Measurements from ENCODE around the gene OR1F1. TPM values are rescaled to one million over a fixed set of nuclear protein-coding genes. Genes with fewer than 3 reads are reported as not detected.
A peak's percentile ranks its signal among the peaks of the same experiment; 100 is the strongest.

OR1F1 gene
- total RNA-seq, 1 experiment from 2014 or later: 0.26 TPM

DNA sequence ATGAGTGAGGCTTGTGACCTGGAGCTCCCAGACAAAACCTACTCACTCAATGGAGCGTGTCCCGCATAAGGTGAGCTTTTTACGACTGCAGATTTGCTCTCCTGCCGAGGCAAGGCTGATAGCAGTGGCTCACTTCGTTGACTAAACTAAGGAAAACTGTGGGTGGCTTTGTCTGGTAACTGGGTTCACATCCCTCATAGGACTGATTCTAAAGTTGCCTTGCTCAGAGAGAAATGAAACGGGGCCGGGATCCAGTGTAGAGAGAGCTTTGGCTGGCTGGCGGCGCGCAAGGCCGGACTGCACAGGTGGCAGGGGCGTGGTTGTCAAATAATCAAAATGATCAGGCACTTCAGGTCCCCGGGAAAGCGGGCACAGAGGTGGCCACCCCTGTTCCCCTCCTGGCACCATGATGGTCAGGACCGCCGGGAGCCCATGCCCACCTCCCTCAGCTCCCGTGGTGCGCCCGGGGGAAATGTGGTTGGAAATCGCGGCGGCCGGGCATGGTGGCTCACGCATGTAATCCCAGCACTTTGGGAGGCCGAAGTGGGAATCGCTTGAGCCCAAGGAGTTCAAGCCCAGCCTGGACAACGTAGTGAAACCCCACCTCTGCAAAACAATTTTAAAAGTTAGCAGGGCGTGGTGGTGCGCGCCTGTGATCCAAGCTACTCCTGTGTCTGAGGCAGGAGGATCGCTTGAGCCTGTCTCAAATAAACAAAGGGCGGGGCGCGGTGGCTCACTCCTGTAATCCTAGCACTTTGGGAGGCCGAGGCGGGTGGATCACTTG, 26.6 kb upstream of the OR1F1 start:
- BruUV-seq (replicated peaks): TSS peak; percentile 72
- Histone ChIP-seq H3K36me3 (ENCODE audit: control insufficient read depth, insufficient read depth, low read length) (no peaks in the 10 kb centered on the region), H3K27ac (ENCODE audit: low read length) (peak overlapping the region; percentile 86), H3K4me3 (ENCODE audit: low read depth in 2 of 2, low read length in 2 of 2) (peak overlapping the region; percentile 76), H3K27me3 (ENCODE audit: control insufficient read depth, insufficient read depth, low read length) (no peaks in the 10 kb centered on the region), H3K4me1 (ENCODE audit: control insufficient read depth, insufficient read depth, low read length) (peaks cover 14% of the 10 kb centered on the region), H3K9me3 (ENCODE audit: control insufficient read depth, insufficient read depth, low read depth, low read length) (no peaks in the 10 kb centered on the region)
- ATAC-seq: 0 out of 2 replicates have a peak, but pooled peaks have one; percentile 2
- TF ChIP-seq, protein P1, sequence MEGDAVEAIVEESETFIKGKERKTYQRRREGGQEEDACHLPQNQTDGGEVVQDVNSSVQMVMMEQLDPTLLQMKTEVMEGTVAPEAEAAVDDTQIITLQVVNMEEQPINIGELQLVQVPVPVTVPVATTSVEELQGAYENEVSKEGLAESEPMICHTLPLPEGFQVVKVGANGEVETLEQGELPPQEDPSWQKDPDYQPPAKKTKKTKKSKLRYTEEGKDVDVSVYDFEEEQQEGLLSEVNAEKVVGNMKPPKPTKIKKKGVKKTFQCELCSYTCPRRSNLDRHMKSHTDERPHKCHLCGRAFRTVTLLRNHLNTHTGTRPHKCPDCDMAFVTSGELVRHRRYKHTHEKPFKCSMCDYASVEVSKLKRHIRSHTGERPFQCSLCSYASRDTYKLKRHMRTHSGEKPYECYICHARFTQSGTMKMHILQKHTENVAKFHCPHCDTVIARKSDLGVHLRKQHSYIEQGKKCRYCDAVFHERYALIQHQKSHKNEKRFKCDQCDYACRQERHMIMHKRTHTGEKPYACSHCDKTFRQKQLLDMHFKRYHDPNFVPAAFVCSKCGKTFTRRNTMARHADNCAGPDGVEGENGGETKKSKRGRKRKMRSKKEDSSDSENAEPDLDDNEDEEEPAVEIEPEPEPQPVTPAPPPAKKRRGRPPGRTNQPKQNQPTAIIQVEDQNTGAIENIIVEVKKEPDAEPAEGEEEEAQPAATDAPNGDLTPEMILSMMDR (IDR thresholded peaks at IDR 0.05): no peak
- no peak for TF ChIP-seq TCF7L2 (IDR thresholded peaks at IDR 0.05; ENCODE audit: low read depth, low read length)
- TF ChIP-seq POLR2AphosphoS5 (IDR thresholded peaks at IDR 0.05; ENCODE audit: low read depth, low read length): no peak
- no peak for TF ChIP-seq REST (IDR thresholded peaks at IDR 0.05; ENCODE audit: insufficient read depth in 1 of 2, low read depth in 2 of 2, low read length in 1 of 2)
- TF ChIP-seq SIN3A (IDR thresholded peaks at IDR 0.05; ENCODE audit: borderline replicate concordance, insufficient read depth, low read depth, low read length): no peak
- in situ Hi-C loops (cut with HindIII; ENCODE audit: low pct_unique_long_range_greater_than_20kb, low sequenced_read_pairs): no loop called here
- intact Hi-C loops (cut with micrococcal nuclease; ENCODE audit: unreplicated experiment): no loop called here
- ChIA-PET POLR2A (interaction anchor here (0.6 to 0.7 kb wide), 2 partner anchors 18 to 26 kb away, joined by 10 to 11 read pairs; no protein-coding TSS in a partner anchor), CTCF (interaction anchor here (0.6 to 0.7 kb wide), 3 partner anchors 9 to 64 kb away, joined by 3 to 6 read pairs (median 3); no protein-coding TSS in a partner anchor)
- no peak for DNase-seq (ENCODE audit: low read depth, low spot score)

GRCh38 chr16:3164121-3164991, 23.6 kb upstream of the OR1F1 start:
- Histone ChIP-seq H3K9me3 (ENCODE audit: control insufficient read depth, insufficient read depth, low read depth, low read length) (no peaks in the 10 kb centered on the region), H3K4me1 (ENCODE audit: control insufficient read depth, insufficient read depth, low read length) (peaks cover 13% of the 10 kb centered on the region), H3K36me3 (ENCODE audit: control insufficient read depth, insufficient read depth, low read length) (no peaks in the 10 kb centered on the region), H3K27me3 (ENCODE audit: control insufficient read depth, insufficient read depth, low read length) (no peaks in the 10 kb centered on the region), H3K4me3 (ENCODE audit: low read depth in 2 of 2, low read length in 2 of 2) (no peak overlapping the region), H3K27ac (ENCODE audit: low read length) (peak overlapping the region; percentile 69; the same call in 1 of the 2 replicates)
- DNase-seq (ENCODE audit: low read depth, low spot score) (no peak), ATAC-seq (no peak)
- TF ChIP-seq SIN3A (IDR thresholded peaks at IDR 0.05; ENCODE audit: borderline replicate concordance, insufficient read depth, low read depth, low read length) (no peak), REST (IDR thresholded peaks at IDR 0.05; ENCODE audit: insufficient read depth in 1 of 2, low read depth in 2 of 2, low read length in 1 of 2) (no peak), TCF7L2 (IDR thresholded peaks at IDR 0.05; ENCODE audit: low read depth, low read length) (no peak), POLR2AphosphoS5 (IDR thresholded peaks at IDR 0.05; ENCODE audit: low read depth, low read length) (no peak)
- TF ChIP-seq, protein P1 (IDR thresholded peaks at IDR 0.05): no peak
- in situ Hi-C loops (cut with HindIII; ENCODE audit: low pct_unique_long_range_greater_than_20kb, low sequenced_read_pairs) (no loop called here), intact Hi-C loops (cut with micrococcal nuclease; ENCODE audit: unreplicated experiment) (no loop called here)
- CTCF ChIA-PET: no interaction called here
- POLR2A ChIA-PET: no interaction called here
- BruUV-seq (replicated peaks): no TSS peak

All from Panc1 (cell line).